Stimulated activated CD8-positive, alpha-beta memory T cell treated with anti-CD3 and anti-CD28 coated beads, Interleukin-2, amount 100 ng/mL, for 48 hours (primary cell): ENCODE results near the gene TMEM217.

Experiments
- DNase-seq, 2 donors: peaks; one replicate each; pipeline ENCODE4 v3.0.0-alpha.2; 2020; ENCODE audit warnings: low read depth in 2 of 2

TMEM217 gene

DNA sequence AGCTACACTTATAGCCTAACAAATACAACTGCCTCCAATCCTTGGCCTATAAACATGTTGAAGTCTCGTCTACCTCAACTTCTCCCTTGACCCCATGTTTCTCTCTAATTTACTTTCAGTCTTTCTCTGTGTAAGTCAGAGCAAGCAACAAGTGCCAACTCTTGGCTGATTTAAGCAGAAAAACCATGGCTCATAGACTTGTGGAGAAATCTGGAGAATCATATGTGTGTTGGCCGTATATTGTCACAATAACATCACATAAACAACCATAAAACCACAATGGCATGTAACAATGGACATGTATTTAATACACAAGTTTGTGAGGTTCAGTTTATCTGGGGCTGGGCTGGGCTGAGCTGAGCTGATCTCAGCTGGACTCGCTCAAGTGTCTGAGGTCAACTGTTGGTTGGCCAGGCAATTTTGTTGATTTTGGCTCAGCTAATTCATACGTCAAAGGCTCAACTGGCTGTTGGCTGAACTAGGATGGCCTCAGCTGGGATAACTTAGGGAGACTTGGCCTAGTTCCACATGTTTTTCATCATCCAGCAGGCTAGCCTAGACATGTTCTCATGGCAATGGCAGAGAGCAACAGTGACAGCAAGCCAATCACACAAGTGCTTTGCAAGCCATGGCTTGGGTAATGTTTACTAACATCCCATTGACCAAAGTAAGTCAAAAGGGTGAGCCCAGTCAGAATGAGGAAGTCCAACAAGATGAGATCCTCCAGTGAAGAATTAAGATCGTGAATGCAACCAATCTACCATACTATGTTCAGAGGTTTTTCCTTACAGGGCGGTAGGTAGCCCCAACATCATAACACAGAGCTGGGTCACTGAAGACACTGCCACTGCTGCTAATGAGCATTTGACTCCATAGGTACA, 13.3 kb downstream of the TMEM217 start:
- no peak for DNase-seq

DNA sequence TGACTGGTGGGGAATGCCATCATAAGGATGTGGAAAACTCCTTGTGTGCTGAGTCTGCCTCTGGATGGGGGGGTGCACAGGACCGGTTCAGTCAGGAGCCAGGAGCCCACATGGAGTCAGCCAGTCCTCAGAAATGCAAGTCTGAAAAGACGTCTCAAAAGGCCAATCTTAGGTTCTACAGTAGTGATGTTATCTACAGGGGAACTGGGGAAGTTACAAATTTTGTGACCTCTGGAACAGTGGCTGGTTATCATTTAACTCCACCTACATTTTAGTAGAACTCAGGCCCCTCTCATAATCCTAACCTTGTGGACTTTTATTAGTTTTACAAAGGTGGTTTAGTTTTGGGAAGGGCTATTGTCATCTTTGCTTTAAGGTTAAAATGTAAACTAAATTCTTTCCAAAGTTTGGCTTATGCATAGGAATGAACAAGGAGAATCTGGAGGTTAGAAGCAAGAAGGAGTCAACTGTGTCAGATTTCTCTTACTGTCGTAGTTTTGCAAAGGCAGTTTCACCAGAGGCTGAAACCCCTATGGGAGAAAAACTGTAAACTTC, 14.1 kb downstream of the TMEM217 start:
- no peak for DNase-seq

GRCh38 chr6:37243131-37243815, 14.7 kb downstream of the TMEM217 start:
- DNase-seq, result no peak

GRCh38 chr6:37242429-37243052, 15.4 kb downstream of the TMEM217 start:
- DNase-seq, result no peak

DNA sequence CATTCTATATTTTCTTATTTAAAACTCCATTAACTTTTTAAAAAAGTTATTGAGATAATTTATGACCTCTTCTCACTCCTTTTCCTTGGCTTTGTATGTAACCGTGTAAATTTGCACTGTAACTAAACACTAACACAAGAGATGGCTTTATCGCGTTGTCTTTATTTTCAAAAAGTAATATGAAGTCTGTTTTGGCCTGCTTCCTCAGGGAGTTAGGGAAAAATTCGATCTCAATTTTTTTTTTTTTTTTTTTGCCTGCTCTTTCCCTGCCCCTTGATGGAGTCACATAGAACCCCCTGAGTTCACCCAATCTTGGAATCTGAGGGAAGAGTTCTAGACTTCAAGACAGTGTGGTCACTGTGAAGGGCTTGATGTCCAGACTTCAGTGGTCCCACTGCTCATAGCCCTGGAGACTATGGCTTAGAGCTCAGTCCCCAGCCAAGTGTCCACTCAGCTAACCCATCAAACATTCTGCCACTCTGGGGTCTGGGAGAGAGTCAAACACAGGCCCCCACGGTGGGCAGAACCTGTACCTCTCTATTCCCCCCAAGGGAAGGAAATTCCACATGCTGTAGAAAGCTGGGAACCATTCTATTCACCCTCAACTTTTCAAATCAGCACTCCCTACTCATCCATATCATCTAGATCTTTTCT, 16.0 kb downstream of the TMEM217 start:
- DNase-seq, result no peak

- no peak for DNase-seq
Observed at GRCh38 chr6:37241131-37241530, 16.8 kb downstream of the TMEM217 start.

GRCh38 chr6:37239950-37240713, 17.8 kb downstream of the TMEM217 start:
- peak; percentile 73 to 76 for DNase-seq

DNA sequence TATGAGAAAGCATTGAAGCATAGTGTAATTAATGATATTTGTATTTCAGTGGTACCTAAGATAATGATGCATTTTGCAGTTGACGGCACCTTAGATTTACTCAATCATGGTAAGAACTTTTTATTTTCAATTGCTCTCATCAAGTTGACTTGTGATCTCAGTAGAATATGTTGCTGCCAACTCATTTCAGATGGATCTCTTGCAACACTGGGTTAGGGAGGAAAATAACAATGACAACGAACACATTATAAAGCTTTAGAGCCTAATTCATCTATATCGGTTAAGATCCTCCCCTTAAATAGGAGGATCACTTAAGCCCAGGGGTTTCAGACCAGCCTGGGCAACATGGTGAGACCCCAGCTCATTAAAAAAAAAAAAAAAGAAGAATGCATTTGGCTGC, 18.4 kb downstream of the TMEM217 start:
- DNase-seq, result no peak

GRCh38 chr6:37238381-37238780, 19.6 kb downstream of the TMEM217 start:
- no peak for DNase-seq

DNA sequence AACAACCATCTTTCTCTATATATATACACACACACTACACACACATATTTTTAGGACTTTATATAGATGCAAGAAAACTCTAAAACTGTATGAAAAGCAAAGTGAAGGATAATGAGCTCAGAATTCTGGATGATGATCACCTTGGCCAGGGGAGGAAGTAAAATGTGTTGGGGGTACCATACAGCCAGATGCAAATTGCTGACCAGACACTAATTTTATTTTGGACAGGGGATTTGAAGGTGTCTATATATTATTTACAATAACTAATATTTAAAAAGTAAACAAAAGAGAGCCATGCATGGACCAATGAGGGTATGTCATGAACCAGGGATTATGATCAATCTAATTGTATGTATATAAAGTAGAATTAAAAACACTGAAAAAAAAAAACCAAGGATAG, 20.2 kb downstream of the TMEM217 start:
- no peak for DNase-seq

DNA sequence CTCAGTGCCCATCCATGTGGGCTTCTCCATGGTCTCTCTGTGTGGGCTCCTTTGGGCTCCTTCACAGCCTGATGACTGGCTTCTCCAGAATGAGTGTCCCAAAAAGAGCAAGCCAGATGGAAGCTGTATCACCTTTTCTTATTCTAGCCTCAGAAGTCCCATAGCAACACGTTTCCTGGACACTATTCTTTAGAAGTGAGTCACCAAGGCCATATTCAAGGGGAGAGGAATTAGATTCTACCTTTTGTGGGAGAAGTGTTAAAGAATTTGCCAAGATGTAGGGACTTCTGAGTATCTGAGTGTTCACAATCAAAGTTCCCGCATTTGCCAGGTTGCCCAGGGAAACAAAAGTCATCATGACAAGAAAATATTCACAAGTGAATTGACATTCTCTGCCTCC, 21.0 kb downstream of the TMEM217 start:
- DNase-seq, result no peak

- DNase-seq, result no peak
Observed at GRCh38 chr6:37233541-37233940, 24.4 kb downstream of the TMEM217 start.

GRCh38 chr6:37232430-37233017, 25.4 kb downstream of the TMEM217 start:
- no peak for DNase-seq

DNA sequence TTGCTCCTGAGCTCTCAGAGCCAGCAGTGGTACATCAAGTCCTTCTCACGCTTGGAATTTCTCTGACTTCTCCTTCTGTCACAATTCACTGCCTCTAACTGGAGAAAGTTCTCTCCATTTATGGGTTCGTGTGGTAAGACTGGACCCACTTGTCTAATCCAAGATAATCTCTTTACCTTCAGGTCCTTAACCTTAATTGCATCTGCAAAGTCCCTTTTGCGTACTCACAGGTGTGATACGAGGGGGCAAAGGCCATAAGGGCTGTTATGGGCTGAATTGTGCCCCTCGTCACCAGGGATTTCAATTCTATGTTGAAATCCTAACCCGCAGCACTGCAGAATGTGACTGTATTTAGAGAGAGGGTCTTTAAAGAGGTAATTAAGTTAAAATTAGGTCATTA, 27.8 kb downstream of the TMEM217 start:
- DNase-seq, result no peak

GRCh38 chr6:37225350-37226169, 32.4 kb downstream of the TMEM217 start:
- DNase-seq, result no peak

- DNase-seq, result no peak
Observed at GRCh38 chr6:37222992-37223391, 35.0 kb downstream of the TMEM217 start.

DNA sequence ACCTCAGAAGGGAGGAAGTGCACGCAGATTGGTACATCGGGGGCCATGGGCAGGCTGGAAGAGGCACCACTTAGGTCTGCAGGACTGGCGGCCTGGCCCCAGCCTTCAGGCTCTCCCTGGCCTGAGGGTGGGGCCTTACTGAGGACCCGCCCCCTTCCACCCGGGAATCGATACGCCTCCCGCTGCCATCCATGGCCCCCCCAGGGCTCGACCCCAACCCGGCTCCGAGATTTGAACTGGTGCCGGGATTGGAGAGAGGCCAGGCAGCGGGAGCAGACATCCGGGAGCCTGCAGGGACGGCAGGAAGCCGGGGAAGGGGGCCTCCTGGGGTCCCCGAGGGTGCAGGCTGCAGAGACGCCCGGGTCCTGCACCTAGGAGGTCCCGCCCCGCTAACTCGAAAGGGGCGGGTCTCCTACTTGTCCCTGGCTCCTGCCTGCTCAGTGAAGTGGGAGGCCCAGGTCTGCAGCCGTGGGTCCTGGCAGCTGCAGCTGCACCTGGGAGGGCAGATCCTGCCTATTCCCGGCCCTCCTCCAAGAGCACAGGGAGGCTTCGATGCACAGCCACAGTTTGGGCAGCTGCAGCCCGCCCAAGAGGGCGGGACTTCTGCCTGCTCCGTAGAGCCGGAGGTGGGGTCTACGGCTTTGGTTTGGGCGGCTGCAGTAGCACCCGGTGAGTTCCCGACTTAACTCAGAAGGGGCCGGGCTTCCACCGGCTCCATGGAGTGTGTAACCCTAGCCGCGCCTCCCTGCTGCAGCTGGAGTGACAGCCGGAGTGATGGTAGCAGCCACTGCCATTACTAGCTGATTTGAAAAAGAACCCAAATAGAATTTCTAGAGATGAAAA, 35.6 kb downstream of the TMEM217 start:
- DNase-seq, result peak; percentile 49 to 60

DNA sequence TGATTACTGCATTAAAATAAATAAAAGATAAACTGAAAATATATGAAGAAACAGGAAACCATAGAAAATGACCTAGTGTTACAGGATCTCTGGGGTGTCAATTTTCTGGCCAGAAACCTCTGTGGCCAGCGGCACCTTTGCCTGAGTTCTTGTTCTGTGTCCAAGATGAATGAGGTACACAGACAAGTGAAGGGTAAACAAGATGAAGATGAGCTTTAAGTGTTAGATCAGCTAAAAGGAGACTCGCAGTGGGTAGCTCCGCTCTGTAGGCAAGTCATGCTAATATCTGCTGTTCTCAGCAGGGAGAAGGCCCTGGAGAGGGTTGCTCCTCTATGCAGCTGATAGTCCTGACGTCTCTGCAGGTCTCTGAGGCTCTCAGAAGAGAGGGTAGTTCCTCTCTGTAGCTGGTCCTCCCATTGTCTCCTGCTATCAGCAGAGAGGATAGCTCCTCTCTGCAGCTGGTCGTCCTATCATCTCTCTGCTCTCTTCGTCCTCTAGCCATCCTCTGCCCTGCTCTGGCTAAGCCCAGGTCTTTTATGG, 36.3 kb downstream of the TMEM217 start:
- no peak for DNase-seq

GRCh38 chr6:37218511-37218910, 39.4 kb downstream of the TMEM217 start:
- no peak for DNase-seq
